H9 (cell line): ENCODE measurements around the gene MYD88. TPM values are rescaled to one million over a fixed set of nuclear protein-coding genes. Genes with fewer than 3 reads are reported as not detected.

Source experiments
- DNase-seq: peaks from one replicate; pipeline ENCODE4 v3.0.0-alpha.2; 2017
- H2AFZ ChIP-seq: one replicate; pipeline ENCODE4 v1.6.1; 2013; ENCODE audit warnings: mild to moderate bottlenecking, low read length, control low read depth, moderate library complexity
- H2AK5ac ChIP-seq: 2 replicates; pipeline ENCODE4 v1.6.1; 2013; ENCODE audit warnings: low read length, control low read depth, mixed read lengths; ENCODE audit not compliant: insufficient read length
- H2BK120ac ChIP-seq: one replicate; pipeline ENCODE4 v1.6.1; 2013; ENCODE audit warnings: low read depth, mild to moderate bottlenecking, low read length, control low read depth, inconsistent platforms; ENCODE audit not compliant: poor library complexity, severe bottlenecking
- H2BK12ac ChIP-seq: 2 replicates; pipeline ENCODE4 v1.6.1; 2013; ENCODE audit warnings: low read length, control low read depth, mixed read lengths, low read depth; ENCODE audit not compliant: insufficient read length
- H2BK15ac ChIP-seq: 2 replicates; pipeline ENCODE4 v1.6.1; 2013; ENCODE audit warnings: low read depth, low read length, control low read depth
- H2BK20ac ChIP-seq: one replicate; pipeline ENCODE4 v1.6.1; 2013; ENCODE audit warnings: low read depth, mild to moderate bottlenecking, low read length, control low read depth, inconsistent platforms; ENCODE audit not compliant: poor library complexity, severe bottlenecking
- H2BK5ac ChIP-seq: 2 replicates; pipeline ENCODE4 v1.6.1; 2013; ENCODE audit warnings: low read length, control low read depth, mixed read lengths; ENCODE audit not compliant: insufficient read length
- H3K14ac ChIP-seq: 2 replicates; pipeline ENCODE4 v1.6.1; 2013; ENCODE audit warnings: low read length, control low read depth; ENCODE audit not compliant: insufficient read depth
- H3K18ac ChIP-seq: 2 replicates; pipeline ENCODE4 v1.6.1; 2013; ENCODE audit warnings: low read depth, mild to moderate bottlenecking, mixed read lengths, low read length, control low read depth; ENCODE audit not compliant: insufficient read length
- H3K23ac ChIP-seq: 2 replicates; pipeline ENCODE4 v1.6.1; 2013; ENCODE audit warnings: low read length, control low read depth, mixed read lengths, low read depth; ENCODE audit not compliant: insufficient read length
- H3K23me2 ChIP-seq: 2 replicates; pipeline ENCODE4 v1.6.1; 2013; ENCODE audit warnings: low read depth, mild to moderate bottlenecking, mixed read lengths, low read length, control low read depth; ENCODE audit not compliant: insufficient read length, poor library complexity, severe bottlenecking
- H3K27ac ChIP-seq: 2 replicates; pipeline ENCODE4 v1.5.1; 2013; ENCODE audit warnings: low read length, control low read depth, mixed read lengths, low read depth; ENCODE audit not compliant: insufficient read length
- H3K27me3 ChIP-seq: 2 replicates; pipeline ENCODE4 v1.6.1; 2013; ENCODE audit warnings: low read length, control low read depth, inconsistent platforms; ENCODE audit not compliant: insufficient read depth
- H3K4ac ChIP-seq: 2 replicates; pipeline ENCODE4 v1.6.1; 2013; ENCODE audit warnings: low read depth, mild to moderate bottlenecking, control low read depth, inconsistent platforms, low read length, moderate library complexity
- H3K4me1 ChIP-seq: 2 replicates; pipeline ENCODE4 v1.6.1; 2013; ENCODE audit warnings: low read length, control low read depth, inconsistent platforms; ENCODE audit not compliant: insufficient read depth
- H3K4me2 ChIP-seq: 2 replicates; pipeline ENCODE4 v1.6.1; 2013; ENCODE audit warnings: low read length, control low read depth, mixed read lengths; ENCODE audit not compliant: insufficient read length, insufficient read depth
- H3K56ac ChIP-seq: 2 replicates; pipeline ENCODE4 v1.6.1; 2013; ENCODE audit warnings: low read depth, mild to moderate bottlenecking, mixed read lengths, low read length, control low read depth; ENCODE audit not compliant: insufficient read length
- H3K79me1 ChIP-seq: 2 replicates; pipeline ENCODE4 v1.6.1; 2013; ENCODE audit warnings: low read depth, mild to moderate bottlenecking, moderate library complexity, low read length, control low read depth, inconsistent platforms; ENCODE audit not compliant: insufficient read depth, poor library complexity, severe bottlenecking
- H3K79me2 ChIP-seq: 2 replicates; pipeline ENCODE4 v1.6.1; 2013; ENCODE audit warnings: low read length, control low read depth, inconsistent platforms; ENCODE audit not compliant: insufficient read depth
- H3K9ac ChIP-seq: 2 replicates; pipeline ENCODE4 v1.6.1; 2013; ENCODE audit warnings: low read length, control low read depth, mixed read lengths; ENCODE audit not compliant: insufficient read length; ENCODE audit errors: extremely low read depth
- H3K9me3 ChIP-seq: one replicate; pipeline ENCODE4 v1.6.1; 2013; ENCODE audit warnings: low read depth, low read length, inconsistent platforms; ENCODE audit not compliant: control insufficient read depth
- H3T11ph ChIP-seq: one replicate; pipeline ENCODE4 v1.6.1; 2013; ENCODE audit warnings: mild to moderate bottlenecking, low read length, control low read depth, inconsistent platforms
- H4K20me1 ChIP-seq: one replicate; pipeline ENCODE4 v1.6.1; 2013; ENCODE audit not compliant: control insufficient read depth, insufficient read length, insufficient read depth
- H4K5ac ChIP-seq: 2 replicates; pipeline ENCODE4 v1.6.1; 2013; ENCODE audit warnings: low read depth, mild to moderate bottlenecking, mixed read lengths, low read length, control low read depth; ENCODE audit not compliant: insufficient read length
- H4K8ac ChIP-seq: replicated peaks from 2 replicates; pipeline ENCODE4 v1.6.1; 2013; ENCODE audit warnings: low read length, control low read depth, mixed read lengths, low read depth; ENCODE audit not compliant: insufficient read length
- H4K91ac ChIP-seq: 2 replicates; pipeline ENCODE4 v1.6.1; 2013; ENCODE audit warnings: low read depth, mild to moderate bottlenecking, moderate library complexity, mixed read lengths, low read length, control low read depth; ENCODE audit not compliant: insufficient read length
- H3K27ac Mint-ChIP-seq, 3 experiments: 2 replicates in 2 of 3; 3 replicates in 1 of 3; pipeline ENCODE4 v1.8.0; 2020 to 2021; ENCODE audit warnings: mixed read lengths in 3 of 3, mild to moderate bottlenecking in 1 of 3, moderate library complexity in 1 of 3
- H3K27me3 Mint-ChIP-seq: 2 replicates; pipeline ENCODE4 v1.8.0; 2021; ENCODE audit warnings: low read depth, mild to moderate bottlenecking, moderate library complexity, mixed read lengths
- H3K36me3 Mint-ChIP-seq, 3 experiments: 2 replicates in 2 of 3; 3 replicates in 1 of 3; pipeline ENCODE4 v1.8.0; 2020 to 2021; ENCODE audit warnings: low read depth in 3 of 3, mixed read lengths in 3 of 3; ENCODE audit not compliant: insufficient read depth in 1 of 3
- H3K4me1 Mint-ChIP-seq, 2 experiments: 2 replicates each; pipeline ENCODE4 v1.8.0; 2020; ENCODE audit warnings: mixed read lengths in 2 of 2
- H3K4me3 Mint-ChIP-seq, 2 experiments: 2 replicates in 1 of 2; 3 replicates in 1 of 2; pipeline ENCODE4 v1.8.0; 2020 to 2021; ENCODE audit warnings: mild to moderate bottlenecking in 2 of 2, mixed read lengths in 2 of 2, moderate library complexity in 1 of 2
- H3K9me3 Mint-ChIP-seq, 2 experiments: 2 replicates in 1 of 2; 3 replicates in 1 of 2; pipeline ENCODE4 v1.8.0; 2020; ENCODE audit warnings: mild to moderate bottlenecking in 2 of 2, mixed read lengths in 2 of 2, moderate library complexity in 1 of 2
- WGBS: extraction: QIAGEN DNeasy Blood & Tissue Kit; methylation state at CpG from one replicate; pipeline ENCODE4 v1.1.7; 2013; ENCODE audit warnings: missing lambda C conversion rate, low lambda C conversion rate, mixed read lengths; ENCODE audit not compliant: insufficient read length; ENCODE audit errors: extremely low coverage; 5-methylcytosine and 5-hydroxymethylcytosine counted together
- total RNA-seq: library from RNA; stranded (reverse); gene quantifications from 2 replicates; pipeline ENCODE4 v1.2.1, GENCODE V29; 2021
- TF ChIP-seq, protein P1 (sequence below): fragments of 200-600 bp; sonication (generic); conservative IDR thresholded peaks from 3 replicates; pipeline ENCODE4 v1.8.0; 2021; ENCODE audit warnings: antibody characterized with exemption, mild to moderate bottlenecking

Gene MYD88
- total RNA-seq, 1 experiment from 2014 or later = 33.4 TPM

DNA sequence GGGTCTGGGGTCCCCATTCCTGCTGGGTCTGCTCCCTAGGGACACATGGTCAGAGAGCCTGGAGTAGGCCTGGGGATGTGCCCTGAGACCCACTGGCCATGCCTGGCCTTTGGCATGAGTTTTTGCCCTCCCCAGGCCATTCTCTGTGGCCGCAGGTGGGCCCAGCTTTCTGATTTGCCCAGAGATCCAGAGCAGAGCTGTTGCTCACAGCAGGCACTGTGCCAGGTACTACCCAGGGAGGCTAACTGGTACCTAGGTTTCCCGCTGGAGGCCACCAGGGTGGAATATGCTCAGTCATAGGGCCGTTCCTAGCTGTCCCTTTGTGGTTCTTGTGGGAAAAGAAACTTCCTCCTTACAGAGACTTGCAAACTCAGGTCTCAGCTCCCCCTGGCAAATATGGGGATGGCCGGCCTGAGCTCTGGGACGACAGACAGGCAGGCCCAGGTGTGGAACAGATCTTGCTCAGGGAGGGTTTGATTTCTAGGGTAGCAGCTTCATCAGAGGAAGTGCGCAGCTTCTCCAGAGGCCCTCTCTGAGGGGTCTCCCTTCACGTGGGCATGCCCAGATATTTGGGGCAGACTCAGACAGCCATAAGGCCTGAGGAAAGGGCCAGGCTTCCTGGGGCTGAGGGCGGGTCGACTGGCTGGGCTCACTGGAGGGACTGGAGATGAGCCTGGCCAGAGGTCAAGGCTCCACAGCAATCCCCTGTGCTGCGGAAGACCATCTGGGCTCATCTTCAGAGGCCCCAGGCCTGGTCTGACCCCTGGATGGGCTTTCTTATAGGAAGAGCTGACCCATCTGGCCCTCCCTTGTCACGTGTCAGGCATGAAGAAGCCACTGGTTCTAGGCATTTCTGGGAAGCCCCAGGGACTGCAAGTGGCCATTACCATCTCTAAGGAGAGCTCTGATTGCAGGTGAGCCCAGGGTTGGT is 29.5 kb upstream of the MYD88 start:
- Mint-ChIP-seq H3K36me3 (peaks cover 0 to 2% (median 0%) of the 10 kb centered on the region in 3 experiments; a peak in 2 of 7 replicates), H3K27me3 (peaks cover 2% of the 10 kb centered on the region), H3K27ac (peak overlapping the region in 2 of 3 experiments; percentile 18 to 76; a peak in 3 of 7 replicates), H3K4me3 (no peak overlapping the region), H3K9me3 (peaks cover 4 to 5% of the 10 kb centered on the region in 2 experiments; a peak in 4 of 5 replicates), H3K4me1 (no peaks in the 10 kb centered on the region)
- no CpG with 5 or more reads among the region's 11 CpGs for WGBS
- no peak overlapping the region for H2BK20ac ChIP-seq
- H2BK12ac ChIP-seq = no peak overlapping the region
- no peaks in the 10 kb centered on the region for H3K4me1 ChIP-seq
- no peaks in the 10 kb centered on the region for H3K23me2 ChIP-seq
- peak; percentile 20 for DNase-seq
- no peaks in the 10 kb centered on the region for H3K9me3 ChIP-seq
- H3K14ac ChIP-seq = no peak overlapping the region
- no peak overlapping the region for H3K9ac ChIP-seq
- H2BK15ac ChIP-seq = no peak overlapping the region
- no peak overlapping the region for H3K4me2 ChIP-seq
- no peak overlapping the region for H3T11ph ChIP-seq
- H3K27ac ChIP-seq = no peak overlapping the region
- H3K27me3 ChIP-seq = no peaks in the 10 kb centered on the region
- H3K56ac ChIP-seq = no peak overlapping the region
- H4K8ac ChIP-seq = no peak overlapping the region
- no peaks in the 10 kb centered on the region for H3K79me1 ChIP-seq
- H4K91ac ChIP-seq = no peak overlapping the region
- no peaks in the 10 kb centered on the region for H3K79me2 ChIP-seq
- no peak overlapping the region for H2AK5ac ChIP-seq
- H2BK5ac ChIP-seq = no peak overlapping the region
- H4K20me1 ChIP-seq = no peaks in the 10 kb centered on the region
- H3K23ac ChIP-seq = no peak overlapping the region
- no peak overlapping the region for H3K18ac ChIP-seq
- H2BK120ac ChIP-seq = no peak overlapping the region
- TF ChIP-seq, protein P1, sequence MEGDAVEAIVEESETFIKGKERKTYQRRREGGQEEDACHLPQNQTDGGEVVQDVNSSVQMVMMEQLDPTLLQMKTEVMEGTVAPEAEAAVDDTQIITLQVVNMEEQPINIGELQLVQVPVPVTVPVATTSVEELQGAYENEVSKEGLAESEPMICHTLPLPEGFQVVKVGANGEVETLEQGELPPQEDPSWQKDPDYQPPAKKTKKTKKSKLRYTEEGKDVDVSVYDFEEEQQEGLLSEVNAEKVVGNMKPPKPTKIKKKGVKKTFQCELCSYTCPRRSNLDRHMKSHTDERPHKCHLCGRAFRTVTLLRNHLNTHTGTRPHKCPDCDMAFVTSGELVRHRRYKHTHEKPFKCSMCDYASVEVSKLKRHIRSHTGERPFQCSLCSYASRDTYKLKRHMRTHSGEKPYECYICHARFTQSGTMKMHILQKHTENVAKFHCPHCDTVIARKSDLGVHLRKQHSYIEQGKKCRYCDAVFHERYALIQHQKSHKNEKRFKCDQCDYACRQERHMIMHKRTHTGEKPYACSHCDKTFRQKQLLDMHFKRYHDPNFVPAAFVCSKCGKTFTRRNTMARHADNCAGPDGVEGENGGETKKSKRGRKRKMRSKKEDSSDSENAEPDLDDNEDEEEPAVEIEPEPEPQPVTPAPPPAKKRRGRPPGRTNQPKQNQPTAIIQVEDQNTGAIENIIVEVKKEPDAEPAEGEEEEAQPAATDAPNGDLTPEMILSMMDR = no peak
- H3K4ac ChIP-seq = no peak overlapping the region
- no peak overlapping the region for H4K5ac ChIP-seq
- H2AFZ ChIP-seq = no peak overlapping the region
